ENCODE data around the gene PEX11G. TPM values are rescaled to one million over a fixed set of nuclear protein-coding genes. Genes with fewer than 3 reads are reported as not detected.
"Not testable (repeated sequence)": the region's sequence is repeated elsewhere in the genome, so short reads cannot be mapped to it uniquely, and the experiment has no call there.

Gene PEX11G
- total RNA-seq, 1 experiment from 2014 or later, result 3.9 TPM

DNA sequence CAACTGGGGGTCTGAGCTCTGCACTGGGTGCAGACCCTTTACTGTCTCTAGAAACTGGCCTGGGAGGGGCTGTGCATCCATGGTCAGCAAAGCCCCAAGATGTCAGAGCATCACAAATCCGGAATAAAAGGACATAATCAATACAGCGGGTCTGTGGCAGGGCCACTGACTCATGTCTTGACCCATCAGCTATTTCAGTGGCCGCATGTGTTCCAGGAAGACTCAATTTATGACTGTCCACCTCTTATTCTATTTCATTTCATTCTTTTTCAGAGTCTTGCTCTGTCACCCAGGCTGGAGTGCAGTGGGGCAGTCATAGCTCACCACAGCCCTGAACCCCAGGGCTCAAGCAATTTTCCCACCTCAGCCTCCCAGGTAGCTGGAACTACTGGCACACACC is 53.2 kb downstream of the PEX11G start:
- H3K27ac Mint-ChIP-seq (ENCODE audit: unreplicated experiment), result no peak overlapping the region
- TF ChIP-seq, protein P1, sequence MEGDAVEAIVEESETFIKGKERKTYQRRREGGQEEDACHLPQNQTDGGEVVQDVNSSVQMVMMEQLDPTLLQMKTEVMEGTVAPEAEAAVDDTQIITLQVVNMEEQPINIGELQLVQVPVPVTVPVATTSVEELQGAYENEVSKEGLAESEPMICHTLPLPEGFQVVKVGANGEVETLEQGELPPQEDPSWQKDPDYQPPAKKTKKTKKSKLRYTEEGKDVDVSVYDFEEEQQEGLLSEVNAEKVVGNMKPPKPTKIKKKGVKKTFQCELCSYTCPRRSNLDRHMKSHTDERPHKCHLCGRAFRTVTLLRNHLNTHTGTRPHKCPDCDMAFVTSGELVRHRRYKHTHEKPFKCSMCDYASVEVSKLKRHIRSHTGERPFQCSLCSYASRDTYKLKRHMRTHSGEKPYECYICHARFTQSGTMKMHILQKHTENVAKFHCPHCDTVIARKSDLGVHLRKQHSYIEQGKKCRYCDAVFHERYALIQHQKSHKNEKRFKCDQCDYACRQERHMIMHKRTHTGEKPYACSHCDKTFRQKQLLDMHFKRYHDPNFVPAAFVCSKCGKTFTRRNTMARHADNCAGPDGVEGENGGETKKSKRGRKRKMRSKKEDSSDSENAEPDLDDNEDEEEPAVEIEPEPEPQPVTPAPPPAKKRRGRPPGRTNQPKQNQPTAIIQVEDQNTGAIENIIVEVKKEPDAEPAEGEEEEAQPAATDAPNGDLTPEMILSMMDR (IDR thresholded peaks at IDR 0.05; ENCODE audit: insufficient read depth in 1 of 2, low read depth in 1 of 2, low read length in 1 of 2, severe bottlenecking in 1 of 2, unreplicated experiment in 1 of 2), result no peak
- Histone ChIP-seq H3K4me3 (ENCODE audit: low read depth, low read length) (no peak overlapping the region), H3K36me3 (ENCODE audit: control insufficient read depth, insufficient read depth, low read length) (peaks cover 1% of the 10 kb centered on the region; the same call in 1 of the 2 replicates), H3K4me1 (peaks cover 6% of the 10 kb centered on the region; the same call in 1 of the 2 replicates), H3K27me3 (replicated peaks; ENCODE audit: control insufficient read depth, insufficient read depth, low read length) (no peaks in the 10 kb centered on the region), H3K9me3 (no peaks in the 10 kb centered on the region)
- POLR2A ChIA-PET, result no interaction called here
- CTCF ChIA-PET, result no interaction called here
- intact Hi-C loops (cut with micrococcal nuclease; ENCODE audit: unreplicated experiment), result no loop called here
- H3K4me1 Mint-ChIP-seq (ENCODE audit: low read depth, unreplicated experiment), result no peaks in the 10 kb centered on the region
- H3K27me3 Mint-ChIP-seq (ENCODE audit: insufficient read depth, unreplicated experiment), result no peaks in the 10 kb centered on the region
- peaks cover 29% of the 10 kb centered on the region for H3K36me3 Mint-ChIP-seq (ENCODE audit: insufficient read depth, unreplicated experiment)
- H3K9me3 Mint-ChIP-seq (ENCODE audit: unreplicated experiment), result no peaks in the 10 kb centered on the region
- DNase-seq, result no peak
- BruUV-seq (replicated peaks), result no TSS peak
- H3K4me3 Mint-ChIP-seq (ENCODE audit: unreplicated experiment), result no peak overlapping the region

DNA sequence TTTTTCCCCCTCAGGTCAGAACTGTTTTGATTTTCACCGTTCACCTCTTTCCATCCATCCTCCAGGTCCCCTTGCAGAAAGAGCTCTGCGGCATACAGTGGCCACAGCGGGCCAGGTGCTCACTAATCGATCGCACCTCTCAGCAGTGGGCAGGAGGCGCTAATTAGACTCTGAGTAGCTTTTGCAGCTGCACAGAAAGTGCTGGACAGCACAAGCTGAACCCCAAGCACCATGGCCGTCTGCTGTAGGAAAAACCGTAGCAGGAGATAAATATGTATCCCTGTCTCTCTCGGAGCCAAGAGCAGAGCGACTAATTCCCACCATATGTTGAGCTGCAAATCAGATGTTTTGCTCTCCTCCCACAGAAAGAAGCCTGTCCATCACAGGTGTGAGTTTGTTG is 54.4 kb downstream of the PEX11G start:
- H3K27me3 ChIP-seq (replicated peaks; ENCODE audit: control insufficient read depth, insufficient read depth, low read length), result no peaks in the 10 kb centered on the region
- no peak overlapping the region for H3K4me3 Mint-ChIP-seq (ENCODE audit: unreplicated experiment)
- DNase-seq, result no peak
- H3K4me3 ChIP-seq (ENCODE audit: low read depth, low read length), result no peak overlapping the region
- no peaks in the 10 kb centered on the region for H3K27me3 Mint-ChIP-seq (ENCODE audit: insufficient read depth, unreplicated experiment)
- H3K27ac Mint-ChIP-seq (ENCODE audit: unreplicated experiment), result no peak overlapping the region
- H3K9me3 Mint-ChIP-seq (ENCODE audit: unreplicated experiment), result no peaks in the 10 kb centered on the region
- no TSS peak for BruUV-seq (replicated peaks)
- no peaks in the 10 kb centered on the region for H3K9me3 ChIP-seq
- peaks cover 1% of the 10 kb centered on the region; the same call in 1 of the 2 replicates for H3K36me3 ChIP-seq (ENCODE audit: control insufficient read depth, insufficient read depth, low read length)
- POLR2A ChIA-PET, result no interaction called here
- TF ChIP-seq, protein P1 (IDR thresholded peaks at IDR 0.05; ENCODE audit: insufficient read depth in 1 of 2, low read depth in 1 of 2, low read length in 1 of 2, severe bottlenecking in 1 of 2, unreplicated experiment in 1 of 2), result no peak
- peaks cover 29% of the 10 kb centered on the region for H3K36me3 Mint-ChIP-seq (ENCODE audit: insufficient read depth, unreplicated experiment)
- no peaks in the 10 kb centered on the region for H3K4me1 Mint-ChIP-seq (ENCODE audit: low read depth, unreplicated experiment)
- H3K4me1 ChIP-seq, result no peaks in the 10 kb centered on the region
- intact Hi-C loops (cut with micrococcal nuclease; ENCODE audit: unreplicated experiment), result no loop called here
- CTCF ChIA-PET, result interaction anchor here (0.5 kb wide), 1 partner anchor 31 kb away, joined by 3 read pairs; no protein-coding TSS in a partner anchor

DNA sequence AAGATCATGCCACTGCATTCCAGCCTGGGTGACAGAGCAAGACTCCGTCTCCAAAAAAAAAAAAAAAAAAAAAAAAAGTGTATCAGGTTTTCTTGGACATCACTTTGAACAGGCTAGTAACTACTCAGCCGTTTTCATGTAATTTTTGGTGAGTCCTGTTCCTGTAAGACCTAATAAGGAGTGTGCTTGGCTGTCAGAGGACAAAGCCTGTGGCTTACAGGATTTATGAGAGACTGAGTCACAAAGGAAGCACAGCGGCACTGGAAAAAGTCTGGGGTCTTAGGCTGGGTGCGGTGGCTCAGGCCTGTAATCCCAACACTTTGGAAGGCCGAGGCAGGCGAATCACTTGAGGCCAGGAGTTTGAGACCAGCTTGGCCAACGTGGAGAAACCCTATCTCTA is 55.4 kb downstream of the PEX11G start:
- peaks cover 35% of the 10 kb centered on the region for H3K36me3 Mint-ChIP-seq (ENCODE audit: insufficient read depth, unreplicated experiment)
- POLR2A ChIA-PET; CTCF ChIA-PET; H3K27me3 ChIP-seq (replicated peaks; ENCODE audit: control insufficient read depth, insufficient read depth, low read length); H3K4me3 ChIP-seq (ENCODE audit: low read depth, low read length); H3K4me1 Mint-ChIP-seq (ENCODE audit: low read depth, unreplicated experiment); H3K36me3 ChIP-seq (ENCODE audit: control insufficient read depth, insufficient read depth, low read length); H3K27ac Mint-ChIP-seq (ENCODE audit: unreplicated experiment); H3K9me3 Mint-ChIP-seq (ENCODE audit: unreplicated experiment); H3K27me3 Mint-ChIP-seq (ENCODE audit: insufficient read depth, unreplicated experiment); H3K4me1 ChIP-seq; DNase-seq; BruUV-seq (replicated peaks); H3K4me3 Mint-ChIP-seq (ENCODE audit: unreplicated experiment); intact Hi-C loops (cut with micrococcal nuclease; ENCODE audit: unreplicated experiment); H3K9me3 ChIP-seq: not testable (repeated sequence)

Data from Caco-2 (cell line).